SW480 (cell line): ENCODE data around the gene ADGRE2.

Experiments
- DNase-seq: peaks from one replicate; pipeline ENCODE4 v3.0.0-alpha.2; 2016; ENCODE audit warnings: low spot score

ADGRE2 gene

GRCh38 chr19:14733574-14733973, 44.8 kb downstream of the ADGRE2 start:
- DNase-seq = no peak

- no peak for DNase-seq
Observed at GRCh38 chr19:14732510-14732909, 45.9 kb downstream of the ADGRE2 start.

GRCh38 chr19:14731200-14731599, 47.2 kb downstream of the ADGRE2 start:
- DNase-seq = no peak

- no peak for DNase-seq
Observed at GRCh38 chr19:14728595-14728994, 49.8 kb downstream of the ADGRE2 start.

- DNase-seq = no peak
Observed at GRCh38 chr19:14722127-14722526, 56.2 kb downstream of the ADGRE2 start.

GRCh38 chr19:14719162-14719561, 59.2 kb downstream of the ADGRE2 start:
- DNase-seq = no peak

- DNase-seq = no peak
Observed at GRCh38 chr19:14718522-14719116, 59.7 kb downstream of the ADGRE2 start.

GRCh38 chr19:14715841-14716240, 62.5 kb downstream of the ADGRE2 start:
- DNase-seq = no peak

- DNase-seq = no peak
Observed at GRCh38 chr19:14704450-14704849, 73.9 kb downstream of the ADGRE2 start.

GRCh38 chr19:14703833-14704232, 74.5 kb downstream of the ADGRE2 start:
- DNase-seq = no peak

- no peak for DNase-seq
Observed at GRCh38 chr19:14700711-14701375, 77.5 kb downstream of the ADGRE2 start.

GRCh38 chr19:14699641-14700040, 78.7 kb downstream of the ADGRE2 start:
- DNase-seq = no peak

GRCh38 chr19:14695471-14695870, 82.9 kb downstream of the ADGRE2 start:
- DNase-seq = no peak

GRCh38 chr19:14694641-14695266, 83.6 kb downstream of the ADGRE2 start:
- DNase-seq = no peak

- DNase-seq = peak; percentile 86
Observed at GRCh38 chr19:14689598-14690503, 88.5 kb downstream of the ADGRE2 start, which contains the start of gene ZNF333. Gene ZNF333, plus strand, starts transcription at chr19:14690048. Its CDS starts 3,444 bp downstream, at chr19:14693492.

GRCh38 chr19:14686411-14686810, 91.9 kb downstream of the ADGRE2 start:
- DNase-seq = peak; percentile 39

GRCh38 chr19:14683439-14683838, 94.9 kb downstream of the ADGRE2 start:
- DNase-seq = no peak
